Right atrium auricular region (tissue), 2 donors: Measurements from ENCODE around the gene NCL. TPM values are rescaled to one million over a fixed set of nuclear protein-coding genes. Genes with fewer than 3 reads are reported as not detected.

Experiments used
- DNase-seq: peaks from one replicate; pipeline ENCODE4 v3.0.0-alpha.2; 2019; ENCODE audit warnings: low spot score
- H3K27ac ChIP-seq, 2 donors: fragments of 200-600 bp; sonication (generic); 1 replicate in 1 of 2; 2 replicates in 1 of 2; pipeline ENCODE4 v1.5.1; 2016 to 2019
- H3K27me3 ChIP-seq, 2 donors: fragments of 200-600 bp; sonication (generic); one replicate each; pipeline versions ENCODE4 v1.5.1 to v1.6.0; 2017 to 2019
- H3K36me3 ChIP-seq: fragments of 200-600 bp; sonication (generic); one replicate; pipeline ENCODE4 v1.5.1; 2016
- H3K4me1 ChIP-seq, 2 donors: fragments of 200-600 bp; sonication (generic); one replicate each; pipeline versions ENCODE4 v1.5.1 to v1.6.0; 2017 to 2019
- H3K4me3 ChIP-seq, 2 donors: fragments of 200-600 bp; sonication (generic); 1 replicate in 1 of 2; 2 replicates in 1 of 2; pipeline ENCODE4 v1.5.1; 2017 to 2019; ENCODE audit warnings: mild to moderate bottlenecking in 1 of 2, moderate library complexity in 1 of 2
- H3K9me3 ChIP-seq, 2 donors: fragments of 200-600 bp; sonication (generic); one replicate each; pipeline ENCODE4 v1.5.1; 2019
- CTCF ChIP-seq, 2 donors: fragments of 200-600 bp; sonication (generic); IDR thresholded peaks; one replicate each; pipeline ENCODE4 v1.5.1; 2019; ENCODE audit warnings: antibody characterized with exemption in 2 of 2
- total RNA-seq, 2 donors: library from RNA; depleted of rRNA; stranded (reverse); fragments of >200 nt; gene quantifications; one replicate each; pipeline ENCODE4 v1.1.0, GENCODE V29; 2016

The NCL gene
- total RNA-seq, 2 donors from 2014 or later, result 73.5 to 85.8 TPM

- peaks cover 0 to 28% of the 10 kb centered on the region in 2 donors for H3K4me1 ChIP-seq
- no peak for TF ChIP-seq CTCF (IDR thresholded peaks at IDR 0.05)
- no peak overlapping the region for H3K27ac ChIP-seq
- no peak for DNase-seq
- H3K9me3 ChIP-seq, result no peaks in the 10 kb centered on the region
- H3K36me3 ChIP-seq, result peaks cover 75% of the 10 kb centered on the region
- H3K27me3 ChIP-seq, result no peaks in the 10 kb centered on the region
- no peak overlapping the region for H3K4me3 ChIP-seq
Measured at GRCh38 chr2:231460073-231460835, 4.0 kb downstream of the NCL start.

DNA sequence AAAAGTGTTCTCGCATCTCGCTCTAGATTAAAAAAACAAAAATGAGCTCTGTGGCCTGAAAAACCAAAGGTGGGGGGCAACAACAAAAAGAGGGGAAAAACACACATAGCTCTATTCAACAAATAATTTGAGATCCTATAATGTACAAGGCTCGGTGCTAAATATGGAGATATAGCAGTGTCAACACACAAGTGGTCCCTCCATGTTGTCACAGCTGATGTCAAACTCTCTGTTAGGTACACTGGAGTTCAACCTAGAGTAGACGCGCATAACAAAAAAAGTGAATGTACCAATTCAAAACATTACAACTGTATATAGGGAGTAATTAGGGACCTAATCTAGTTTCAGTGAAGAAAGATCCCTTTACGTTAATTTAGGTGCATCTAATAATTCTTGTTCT lies 5.9 kb downstream of the NCL start:
- Histone ChIP-seq H3K27ac (no peak overlapping the region), H3K36me3 (peaks cover 92% of the 10 kb centered on the region), H3K4me1 (peaks cover 0 to 20% of the 10 kb centered on the region in 2 donors), H3K27me3 (no peaks in the 10 kb centered on the region), H3K9me3 (no peaks in the 10 kb centered on the region), H3K4me3 (no peak overlapping the region)
- no peak for DNase-seq
- TF ChIP-seq CTCF (IDR thresholded peaks at IDR 0.05), result no peak

GRCh38 chr2:231457101-231457500 lies 7.2 kb downstream of the NCL start:
- no peaks in the 10 kb centered on the region for H3K27me3 ChIP-seq
- peaks cover 92% of the 10 kb centered on the region for H3K36me3 ChIP-seq
- no peaks in the 10 kb centered on the region for H3K9me3 ChIP-seq
- DNase-seq, result no peak
- TF ChIP-seq CTCF (IDR thresholded peaks at IDR 0.05), result no peak
- H3K27ac ChIP-seq, result no peak overlapping the region
- H3K4me1 ChIP-seq, result peaks cover 0 to 7% of the 10 kb centered on the region in 2 donors
- H3K4me3 ChIP-seq, result no peak overlapping the region

GRCh38 chr2:231456295-231457004 lies 7.8 kb downstream of the NCL start:
- Histone ChIP-seq H3K27ac (no peak overlapping the region), H3K27me3 (no peaks in the 10 kb centered on the region), H3K36me3 (peaks cover 85% of the 10 kb centered on the region), H3K9me3 (no peaks in the 10 kb centered on the region), H3K4me1 (peaks cover 0 to under 1% of the 10 kb centered on the region in 2 donors), H3K4me3 (no peak overlapping the region)
- TF ChIP-seq CTCF (IDR thresholded peaks at IDR 0.05), result no peak
- no peak for DNase-seq

DNA sequence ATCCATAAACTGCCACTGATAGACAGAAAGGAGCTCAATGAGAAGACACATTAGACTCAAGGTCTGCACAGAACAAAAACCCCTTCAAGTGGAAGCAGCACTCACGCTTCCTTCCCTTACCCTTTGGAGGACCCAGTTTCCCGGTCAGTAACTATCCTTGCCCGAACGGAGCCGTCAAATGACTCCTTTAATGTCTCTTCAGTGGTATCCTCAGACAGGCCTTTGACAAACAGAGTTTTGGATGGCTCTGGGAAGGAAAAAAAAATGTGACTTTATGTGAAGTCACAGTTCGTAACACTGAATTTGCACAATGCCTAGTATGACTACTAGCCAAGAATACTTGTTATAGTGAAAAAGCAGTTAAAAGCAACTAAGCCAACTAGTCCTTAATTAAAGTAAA lies 8.4 kb downstream of the NCL start:
- TF ChIP-seq CTCF (IDR thresholded peaks at IDR 0.05), result no peak
- Histone ChIP-seq H3K9me3 (no peaks in the 10 kb centered on the region), H3K27ac (no peak overlapping the region), H3K27me3 (no peaks in the 10 kb centered on the region), H3K4me3 (no peak overlapping the region), H3K36me3 (peaks cover 80% of the 10 kb centered on the region), H3K4me1 (no peaks in the 10 kb centered on the region)
- DNase-seq, result no peak
